ENCODE measurements around the gene HMHB1. TPM values are rescaled to one million over a fixed set of nuclear protein-coding genes. Genes with fewer than 3 reads are reported as not detected.

Gene HMHB1
- total RNA-seq, 1 experiment from 2014 or later = not detected

DNA sequence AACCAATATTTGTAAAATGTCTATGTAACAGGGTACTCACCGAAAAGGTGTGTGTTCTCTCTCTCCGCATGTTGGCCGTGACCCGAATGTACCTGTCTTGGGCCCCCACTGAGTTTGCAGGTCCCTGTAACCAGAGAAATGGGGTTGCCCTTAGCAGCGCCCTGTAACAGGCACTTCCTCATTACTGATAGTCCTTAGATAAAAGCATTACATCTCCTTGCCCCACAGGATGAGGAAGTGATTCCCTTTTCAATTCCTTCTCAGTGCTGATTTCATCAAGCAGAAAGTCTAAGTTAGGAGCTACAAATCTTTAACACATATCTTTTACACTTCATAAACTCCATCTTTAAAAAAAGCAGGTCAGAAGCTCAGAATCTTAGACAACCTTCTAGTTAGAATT lies 15.2 kb upstream of the HMHB1 start:
- H2BK12ac ChIP-seq (ENCODE audit: insufficient read length, low read depth, low read length) = no peak overlapping the region
- H2BK15ac ChIP-seq (ENCODE audit: low read depth, low read length) = no peak overlapping the region
- no peaks in the 10 kb centered on the region for H3K4me1 ChIP-seq (ENCODE audit: insufficient read depth, low read length)
- no peak overlapping the region for H3K14ac ChIP-seq (ENCODE audit: insufficient read depth, low read length)
- H3K56ac ChIP-seq (ENCODE audit: insufficient read length, low read depth, low read length) = no peak overlapping the region
- Mint-ChIP-seq H3K36me3 (ENCODE audit: insufficient read depth in 1 of 3, low read depth in 3 of 3) (no peaks in the 10 kb centered on the region), H3K4me3 (no peak overlapping the region), H3K4me1 (peaks cover 8 to 16% of the 10 kb centered on the region in 2 experiments), H3K27ac (peak overlapping the region in 1 of 3 experiments; percentile 40; a peak in 1 of 7 replicates), H3K9me3 (no peaks in the 10 kb centered on the region), H3K27me3 (ENCODE audit: low read depth) (no peaks in the 10 kb centered on the region)
- H3K4ac ChIP-seq (ENCODE audit: low read depth, low read length) = no peak overlapping the region
- no peaks in the 10 kb centered on the region for H3K27me3 ChIP-seq (ENCODE audit: insufficient read depth, low read length)
- H3K4me2 ChIP-seq (ENCODE audit: insufficient read depth, insufficient read length, low read length) = no peak overlapping the region
- no peak overlapping the region for H4K5ac ChIP-seq (ENCODE audit: insufficient read length, low read depth, low read length)
- no peaks in the 10 kb centered on the region for H4K20me1 ChIP-seq (ENCODE audit: control insufficient read depth, insufficient read depth, insufficient read length)
- H4K8ac ChIP-seq (replicated peaks; ENCODE audit: insufficient read length, low read depth, low read length) = no peak overlapping the region
- no peak overlapping the region for H4K91ac ChIP-seq (ENCODE audit: insufficient read length, low read depth, low read length)
- TF ChIP-seq, protein P1, sequence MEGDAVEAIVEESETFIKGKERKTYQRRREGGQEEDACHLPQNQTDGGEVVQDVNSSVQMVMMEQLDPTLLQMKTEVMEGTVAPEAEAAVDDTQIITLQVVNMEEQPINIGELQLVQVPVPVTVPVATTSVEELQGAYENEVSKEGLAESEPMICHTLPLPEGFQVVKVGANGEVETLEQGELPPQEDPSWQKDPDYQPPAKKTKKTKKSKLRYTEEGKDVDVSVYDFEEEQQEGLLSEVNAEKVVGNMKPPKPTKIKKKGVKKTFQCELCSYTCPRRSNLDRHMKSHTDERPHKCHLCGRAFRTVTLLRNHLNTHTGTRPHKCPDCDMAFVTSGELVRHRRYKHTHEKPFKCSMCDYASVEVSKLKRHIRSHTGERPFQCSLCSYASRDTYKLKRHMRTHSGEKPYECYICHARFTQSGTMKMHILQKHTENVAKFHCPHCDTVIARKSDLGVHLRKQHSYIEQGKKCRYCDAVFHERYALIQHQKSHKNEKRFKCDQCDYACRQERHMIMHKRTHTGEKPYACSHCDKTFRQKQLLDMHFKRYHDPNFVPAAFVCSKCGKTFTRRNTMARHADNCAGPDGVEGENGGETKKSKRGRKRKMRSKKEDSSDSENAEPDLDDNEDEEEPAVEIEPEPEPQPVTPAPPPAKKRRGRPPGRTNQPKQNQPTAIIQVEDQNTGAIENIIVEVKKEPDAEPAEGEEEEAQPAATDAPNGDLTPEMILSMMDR (conservative IDR thresholded peaks at IDR 0.05) = no peak
- H2AK5ac ChIP-seq (ENCODE audit: insufficient read length, low read length) = no peak overlapping the region
- DNase-seq = no peak
- H3T11ph ChIP-seq (ENCODE audit: low read length) = no peak overlapping the region
- H3K27ac ChIP-seq (ENCODE audit: insufficient read length, low read depth, low read length) = no peak overlapping the region
- H3K18ac ChIP-seq (ENCODE audit: insufficient read length, low read depth, low read length) = no peak overlapping the region
- no peaks in the 10 kb centered on the region for H3K9me3 ChIP-seq (ENCODE audit: control insufficient read depth, low read depth, low read length)
- no peaks in the 10 kb centered on the region for H3K79me2 ChIP-seq (ENCODE audit: insufficient read depth, low read length)
- no peak overlapping the region for H2BK5ac ChIP-seq (ENCODE audit: insufficient read length, low read length)
- no peak overlapping the region for H3K23ac ChIP-seq (ENCODE audit: insufficient read length, low read depth, low read length)
- no peak overlapping the region for H2BK20ac ChIP-seq (ENCODE audit: low read depth, low read length, poor library complexity, severe bottlenecking)
- H3K79me1 ChIP-seq (ENCODE audit: insufficient read depth, low read depth, low read length, poor library complexity, severe bottlenecking) = no peaks in the 10 kb centered on the region
- no peak overlapping the region for H2AFZ ChIP-seq (ENCODE audit: low read length)
- H3K23me2 ChIP-seq (ENCODE audit: insufficient read length, low read depth, low read length, poor library complexity, severe bottlenecking) = no peaks in the 10 kb centered on the region
- WGBS (ENCODE audit: extremely low coverage, insufficient read length, low lambda C conversion rate) = no CpG with 5 or more reads among the region's 5 CpGs
- no peak overlapping the region for H2BK120ac ChIP-seq (ENCODE audit: low read depth, low read length, poor library complexity, severe bottlenecking)
- H3K9ac ChIP-seq (ENCODE audit: extremely low read depth, insufficient read length, low read length) = no peak overlapping the region

All from H9 (cell line).